ENCODE results near the gene SLC28A1.

DNA sequence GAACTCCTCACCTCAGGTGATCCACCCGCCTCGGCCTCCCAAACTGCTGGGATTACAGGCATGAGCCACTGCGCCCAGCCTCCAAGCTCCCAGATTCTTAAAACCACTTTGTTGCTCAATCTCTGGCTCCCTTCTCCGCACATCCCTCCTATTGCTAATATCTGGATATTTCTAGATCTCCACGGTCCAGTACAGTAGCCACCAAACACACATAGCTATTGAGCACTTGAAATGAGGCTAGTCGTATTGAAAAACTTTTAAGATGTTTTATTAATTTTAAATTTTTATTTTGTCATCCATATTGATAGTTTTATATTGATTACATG is 44.3 kb downstream of the SLC28A1 start:
- TF ChIP-seq, protein P1, sequence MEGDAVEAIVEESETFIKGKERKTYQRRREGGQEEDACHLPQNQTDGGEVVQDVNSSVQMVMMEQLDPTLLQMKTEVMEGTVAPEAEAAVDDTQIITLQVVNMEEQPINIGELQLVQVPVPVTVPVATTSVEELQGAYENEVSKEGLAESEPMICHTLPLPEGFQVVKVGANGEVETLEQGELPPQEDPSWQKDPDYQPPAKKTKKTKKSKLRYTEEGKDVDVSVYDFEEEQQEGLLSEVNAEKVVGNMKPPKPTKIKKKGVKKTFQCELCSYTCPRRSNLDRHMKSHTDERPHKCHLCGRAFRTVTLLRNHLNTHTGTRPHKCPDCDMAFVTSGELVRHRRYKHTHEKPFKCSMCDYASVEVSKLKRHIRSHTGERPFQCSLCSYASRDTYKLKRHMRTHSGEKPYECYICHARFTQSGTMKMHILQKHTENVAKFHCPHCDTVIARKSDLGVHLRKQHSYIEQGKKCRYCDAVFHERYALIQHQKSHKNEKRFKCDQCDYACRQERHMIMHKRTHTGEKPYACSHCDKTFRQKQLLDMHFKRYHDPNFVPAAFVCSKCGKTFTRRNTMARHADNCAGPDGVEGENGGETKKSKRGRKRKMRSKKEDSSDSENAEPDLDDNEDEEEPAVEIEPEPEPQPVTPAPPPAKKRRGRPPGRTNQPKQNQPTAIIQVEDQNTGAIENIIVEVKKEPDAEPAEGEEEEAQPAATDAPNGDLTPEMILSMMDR (IDR thresholded peaks at IDR 0.05; ENCODE audit: insufficient read depth, low read length, poor library complexity, severe bottlenecking): no peak
- no peak for TF ChIP-seq EZH2phosphoT487 (conservative IDR thresholded peaks at IDR 0.05; ENCODE audit: low read length)

Measured in SU-DHL-6 (cell line).